ENCODE data around the gene RASSF3.

- no peak for TF ChIP-seq POLR2A (IDR thresholded peaks at IDR 0.05)
- no peak for TF ChIP-seq CTCF (IDR thresholded peaks at IDR 0.05)
These were observed 69.9 kb downstream of the RASSF3 start for GRCh38 chr12:64680235-64680634.
